Measurements from ENCODE around the gene GPC6. TPM values are rescaled to one million over a fixed set of nuclear protein-coding genes. Genes with fewer than 3 reads are reported as not detected.

Gene GPC6
- total RNA-seq, 2 donors from 2014 or later = not detected

DNA sequence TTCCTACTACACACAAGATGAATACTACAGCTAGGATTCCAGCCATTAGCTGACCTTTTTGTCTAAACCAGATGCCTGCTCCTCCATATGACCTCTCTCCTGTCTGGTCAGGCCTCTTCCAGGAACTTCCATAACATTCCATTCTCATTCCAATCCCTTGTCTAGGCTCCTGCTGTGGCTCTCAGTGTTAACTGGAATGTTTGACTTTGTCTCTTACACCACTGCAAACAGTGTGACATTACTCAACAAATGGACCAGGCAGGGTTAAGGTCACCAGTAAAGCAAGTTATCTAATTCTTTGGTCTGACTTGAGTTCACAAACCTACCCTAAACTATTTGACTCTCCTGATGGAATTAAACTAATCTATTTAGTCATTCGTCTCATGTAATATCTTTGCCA is 2.1 kb upstream of the GPC6 start:
- no peaks in the 10 kb centered on the region for H3K4me1 Mint-ChIP-seq
- no peak for ATAC-seq (replicated peaks)
- no peak overlapping the region for H3K4me3 Mint-ChIP-seq
- no peak overlapping the region for H3K27ac Mint-ChIP-seq
- H3K36me3 Mint-ChIP-seq (ENCODE audit: low read depth) = no peaks in the 10 kb centered on the region
- H3K27me3 Mint-ChIP-seq = peaks cover 34% of the 10 kb centered on the region
- H3K9me3 Mint-ChIP-seq = no peaks in the 10 kb centered on the region

DNA sequence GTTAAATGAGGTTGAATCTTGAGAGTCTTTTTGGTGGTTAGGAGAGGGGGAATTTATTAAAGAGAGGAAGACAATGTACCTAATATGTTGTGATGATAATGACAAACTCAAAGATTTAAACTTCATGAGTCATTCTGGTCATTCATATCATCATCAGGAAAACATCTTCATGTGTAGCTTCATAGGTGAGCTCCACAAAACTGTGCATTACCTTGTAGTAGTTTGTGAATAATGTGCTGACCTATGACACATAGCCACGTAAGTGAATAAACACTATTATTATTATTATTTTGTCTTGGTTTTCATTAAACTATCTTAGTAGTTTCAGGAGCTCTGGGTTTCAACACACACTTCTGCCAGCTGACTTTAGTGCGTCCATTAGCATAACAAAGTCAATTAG is 997 bp upstream of the GPC6 start:
- no peak overlapping the region for H3K27ac Mint-ChIP-seq
- H3K4me3 Mint-ChIP-seq = no peak overlapping the region
- no peak for ATAC-seq (replicated peaks)

DNA sequence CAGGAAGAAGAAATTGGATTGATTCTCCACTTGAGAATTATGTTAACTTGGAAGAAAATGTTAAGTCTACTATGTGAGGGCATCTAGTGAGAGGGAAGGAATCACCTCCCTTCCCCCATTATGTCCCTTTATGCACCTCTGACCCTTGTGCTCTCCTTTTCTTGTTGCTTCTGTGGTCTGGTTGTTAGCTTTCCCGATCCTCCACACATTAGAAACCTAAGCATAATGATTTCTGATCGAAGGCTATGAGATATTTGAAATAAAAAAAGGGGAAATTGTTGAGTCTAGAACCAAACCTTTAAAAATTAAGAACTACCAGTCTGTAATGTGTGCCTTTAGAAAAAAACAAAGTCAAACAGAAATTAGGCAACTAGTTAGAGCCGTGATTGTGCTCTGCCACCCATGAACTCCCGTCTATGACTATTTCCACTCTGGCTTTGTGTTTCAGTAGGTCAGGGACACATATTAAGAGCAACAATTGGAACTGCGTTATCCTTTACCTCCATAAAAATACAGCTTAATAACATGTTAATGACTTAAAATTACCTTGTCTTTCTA is 463 bp upstream of the GPC6 start:
- Mint-ChIP-seq H3K4me1 (no peaks in the 10 kb centered on the region), H3K9me3 (no peaks in the 10 kb centered on the region), H3K27ac (no peak overlapping the region), H3K36me3 (ENCODE audit: low read depth) (no peaks in the 10 kb centered on the region), H3K4me3 (no peak overlapping the region), H3K27me3 (peaks cover 39% of the 10 kb centered on the region)
- ATAC-seq (replicated peaks) = no peak

More for the DNA sequence above, 997 bp upstream of the GPC6 start:
- H3K4me1 Mint-ChIP-seq = no peaks in the 10 kb centered on the region
- H3K27me3 Mint-ChIP-seq = peaks cover 39% of the 10 kb centered on the region
- H3K36me3 Mint-ChIP-seq (ENCODE audit: low read depth) = no peaks in the 10 kb centered on the region
- H3K9me3 Mint-ChIP-seq = no peaks in the 10 kb centered on the region

DNA sequence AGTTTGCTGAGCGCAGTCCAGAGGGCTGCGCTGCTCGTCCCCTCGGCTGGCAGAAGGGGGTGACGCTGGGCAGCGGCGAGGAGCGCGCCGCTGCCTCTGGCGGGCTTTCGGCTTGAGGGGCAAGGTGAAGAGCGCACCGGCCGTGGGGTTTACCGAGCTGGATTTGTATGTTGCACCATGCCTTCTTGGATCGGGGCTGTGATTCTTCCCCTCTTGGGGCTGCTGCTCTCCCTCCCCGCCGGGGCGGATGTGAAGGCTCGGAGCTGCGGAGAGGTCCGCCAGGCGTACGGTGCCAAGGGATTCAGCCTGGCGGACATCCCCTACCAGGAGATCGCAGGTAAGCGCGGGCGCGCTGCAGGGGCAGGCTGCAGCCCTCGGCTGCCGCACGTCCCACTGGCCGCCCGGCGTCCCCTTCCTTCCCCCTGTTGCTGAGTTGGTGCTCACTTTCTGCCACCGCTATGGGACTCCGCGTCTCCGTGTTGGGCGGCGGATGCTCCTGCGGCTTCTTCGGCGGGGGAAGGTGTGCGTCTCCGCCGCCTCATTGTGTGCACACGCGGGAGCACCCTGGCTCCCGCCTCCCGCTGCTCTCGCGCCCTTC is 772 bp downstream of the GPC6 start:
- no peaks in the 10 kb centered on the region for H3K36me3 Mint-ChIP-seq (ENCODE audit: low read depth)
- no peak for ATAC-seq (replicated peaks)
- no peaks in the 10 kb centered on the region for H3K9me3 Mint-ChIP-seq
- H3K4me1 Mint-ChIP-seq = no peaks in the 10 kb centered on the region
- peaks cover 42% of the 10 kb centered on the region for H3K27me3 Mint-ChIP-seq
- no peak overlapping the region for H3K27ac Mint-ChIP-seq
- H3K4me3 Mint-ChIP-seq = no peak overlapping the region

DNA sequence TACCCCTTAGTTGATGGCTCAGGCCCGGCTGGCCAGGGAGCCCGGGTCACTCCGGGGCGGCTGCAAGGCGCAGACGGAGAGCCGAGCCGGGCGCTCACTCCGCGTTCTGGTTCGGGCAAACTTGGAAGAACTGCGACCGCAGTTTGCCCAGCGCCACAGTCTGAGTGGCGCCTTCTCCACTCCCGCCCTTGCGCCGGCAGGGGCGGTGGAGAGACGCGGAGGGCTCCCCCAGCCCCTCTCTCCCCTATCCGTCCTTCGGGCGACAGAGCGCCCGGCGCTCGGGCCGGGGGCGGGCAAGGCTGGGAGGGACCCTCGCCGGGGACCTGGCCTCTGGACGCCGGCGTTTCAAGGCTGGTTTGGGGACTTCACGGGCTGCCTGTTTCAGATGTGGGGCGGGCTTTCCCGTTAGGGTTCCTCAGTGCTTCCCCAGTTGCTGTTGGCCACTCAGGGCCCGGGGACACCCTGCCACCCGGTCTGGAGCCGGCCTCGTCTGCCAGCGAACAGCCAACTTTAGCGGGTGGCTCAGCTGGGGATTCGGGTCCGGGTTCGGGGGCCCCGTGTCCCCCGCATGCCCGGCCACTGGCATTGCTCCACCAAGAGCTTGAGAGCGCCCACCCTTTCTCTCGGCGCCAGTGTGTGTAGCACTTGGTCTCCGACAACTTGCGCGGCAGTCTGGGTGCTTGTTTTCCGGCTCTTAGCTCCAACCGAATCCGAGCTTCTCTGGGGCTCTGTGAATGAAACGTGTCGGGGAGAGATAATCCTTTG is 1.5 kb downstream of the GPC6 start:
- Mint-ChIP-seq H3K9me3 (no peaks in the 10 kb centered on the region), H3K27me3 (peaks cover 42% of the 10 kb centered on the region), H3K36me3 (ENCODE audit: low read depth) (no peaks in the 10 kb centered on the region), H3K4me1 (no peaks in the 10 kb centered on the region), H3K27ac (no peak overlapping the region), H3K4me3 (no peak overlapping the region)
- ATAC-seq (replicated peaks) = no peak

DNA sequence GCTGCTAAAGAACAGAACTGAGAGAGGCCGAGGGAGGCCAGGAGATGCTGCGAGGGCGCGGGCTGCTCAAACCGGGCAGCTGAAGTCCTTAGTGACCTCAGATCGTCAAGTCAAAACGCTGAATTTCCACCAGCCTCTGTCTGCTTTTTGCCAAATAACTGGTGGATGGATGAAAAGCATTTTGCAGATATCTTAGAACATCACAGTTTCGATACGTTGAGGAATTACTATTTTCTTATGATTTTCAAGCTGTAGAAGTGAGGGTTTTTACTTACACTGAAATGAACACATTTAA is 2.0 kb downstream of the GPC6 start:
- Mint-ChIP-seq H3K9me3 (no peaks in the 10 kb centered on the region), H3K4me3 (no peak overlapping the region), H3K27me3 (peaks cover 42% of the 10 kb centered on the region), H3K36me3 (ENCODE audit: low read depth) (no peaks in the 10 kb centered on the region), H3K4me1 (no peaks in the 10 kb centered on the region), H3K27ac (no peak overlapping the region)
- no peak for ATAC-seq (replicated peaks)

DNA sequence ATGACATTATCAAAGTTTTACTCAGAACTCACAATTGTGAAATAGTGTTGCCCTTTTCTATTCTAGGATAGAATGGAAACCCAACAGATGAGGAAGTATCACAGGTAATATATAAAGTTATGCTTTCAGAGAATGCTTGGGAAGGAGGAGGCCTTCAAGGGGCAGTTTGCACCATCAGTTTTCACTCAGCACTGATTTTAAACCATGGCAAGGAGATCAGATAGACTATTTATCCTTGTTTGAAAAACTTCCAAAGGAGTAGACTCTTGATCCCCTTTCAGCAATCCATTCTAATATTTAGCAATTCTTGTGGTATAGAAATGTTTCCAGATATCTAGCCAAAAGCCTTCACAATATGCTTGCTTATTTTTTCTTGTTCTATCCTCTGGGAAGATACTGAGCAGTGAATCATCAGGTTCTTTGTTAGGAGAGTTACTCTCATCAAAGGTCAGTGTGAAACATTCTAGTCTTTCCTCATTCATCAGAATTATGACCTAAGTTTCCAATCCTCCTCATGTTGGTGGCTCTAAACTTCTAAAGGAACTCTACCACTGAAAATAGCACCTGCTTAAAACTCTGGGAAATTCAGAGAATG is 3.8 kb downstream of the GPC6 start:
- H3K27ac Mint-ChIP-seq = no peak overlapping the region

DNA sequence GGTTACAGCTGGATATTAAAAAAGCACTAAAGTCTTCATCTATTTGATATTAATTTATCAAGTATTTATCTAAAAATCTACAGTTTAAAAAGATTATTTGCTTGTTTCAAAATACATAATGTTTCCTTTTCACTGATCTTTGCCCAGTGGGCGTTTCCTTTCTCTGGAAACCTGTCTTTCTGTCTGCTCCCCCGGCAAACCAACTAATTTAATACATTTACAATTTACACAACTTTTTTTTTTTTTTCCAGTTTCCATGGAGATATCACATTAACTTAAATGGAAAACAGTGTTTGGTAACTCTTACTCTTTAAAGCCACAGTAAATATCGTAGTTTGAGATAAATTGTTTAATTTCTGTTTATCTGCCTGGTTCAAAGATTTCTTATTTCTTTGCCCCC is 5.3 kb downstream of the GPC6 start:
- no peak for ATAC-seq (replicated peaks)
- Mint-ChIP-seq H3K4me3 (no peak overlapping the region), H3K27ac (no peak overlapping the region), H3K4me1 (no peaks in the 10 kb centered on the region), H3K36me3 (ENCODE audit: low read depth) (no peaks in the 10 kb centered on the region), H3K27me3 (peaks cover 20% of the 10 kb centered on the region), H3K9me3 (peaks cover 4% of the 10 kb centered on the region)

More for the DNA sequence above, 3.8 kb downstream of the GPC6 start:
- peaks cover 35% of the 10 kb centered on the region for H3K27me3 Mint-ChIP-seq
- H3K36me3 Mint-ChIP-seq (ENCODE audit: low read depth) = no peaks in the 10 kb centered on the region
- no peak overlapping the region for H3K4me3 Mint-ChIP-seq
- no peaks in the 10 kb centered on the region for H3K4me1 Mint-ChIP-seq
- H3K9me3 Mint-ChIP-seq = peaks cover 4% of the 10 kb centered on the region
- no peak for ATAC-seq (replicated peaks)

DNA sequence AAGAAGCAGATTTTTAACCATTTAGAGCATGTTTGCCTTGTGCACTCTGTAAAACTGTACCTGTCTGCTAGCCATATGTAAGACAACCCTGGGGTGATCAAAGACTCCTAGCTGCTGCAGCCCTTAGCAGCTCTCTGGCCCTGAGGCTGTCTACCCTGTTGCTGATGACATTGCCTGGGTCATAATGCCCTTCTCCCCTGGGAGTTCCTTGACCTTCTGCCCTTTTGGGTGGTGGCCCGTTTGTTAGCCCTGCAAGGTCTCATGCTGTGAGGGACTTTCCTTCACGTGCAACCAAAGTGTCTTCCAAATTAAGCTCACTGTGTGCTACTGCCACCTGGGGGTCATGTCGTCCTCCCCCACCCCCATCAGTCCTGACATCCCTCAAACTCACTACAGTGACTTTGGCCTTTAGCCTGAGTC is 7.4 kb downstream of the GPC6 start:
- H3K4me3 Mint-ChIP-seq = no peak overlapping the region
- H3K27me3 Mint-ChIP-seq = peaks cover 10% of the 10 kb centered on the region

DNA sequence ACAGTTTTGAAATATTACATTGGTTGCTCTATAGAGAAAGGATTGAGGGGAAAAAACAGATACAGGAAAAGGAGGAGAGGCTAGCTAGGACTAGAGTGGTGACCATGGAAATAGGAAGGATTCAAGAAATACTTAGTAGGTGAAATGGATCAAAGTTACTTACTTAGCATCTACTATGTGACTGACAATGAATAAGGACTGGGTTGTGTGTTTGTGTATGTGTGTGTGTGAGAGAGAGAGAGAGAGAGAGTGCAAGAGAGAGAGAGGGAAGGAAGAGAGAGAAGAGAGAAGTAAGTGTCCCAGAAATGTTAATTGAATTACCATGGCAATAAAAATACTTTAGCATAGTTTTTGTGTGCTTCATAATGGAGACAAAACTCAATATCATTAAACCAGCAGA is 7.9 kb downstream of the GPC6 start:
- H3K36me3 Mint-ChIP-seq (ENCODE audit: low read depth) = no peaks in the 10 kb centered on the region
- no peak overlapping the region for H3K27ac Mint-ChIP-seq
- peaks cover 7% of the 10 kb centered on the region for H3K27me3 Mint-ChIP-seq
- no peaks in the 10 kb centered on the region for H3K4me1 Mint-ChIP-seq
- H3K4me3 Mint-ChIP-seq = no peak overlapping the region
- ATAC-seq (replicated peaks) = no peak
- H3K9me3 Mint-ChIP-seq = peaks cover 10% of the 10 kb centered on the region

More for the DNA sequence above, 7.4 kb downstream of the GPC6 start:
- Mint-ChIP-seq H3K9me3 (peaks cover 9% of the 10 kb centered on the region), H3K27ac (no peak overlapping the region), H3K36me3 (ENCODE audit: low read depth) (no peaks in the 10 kb centered on the region), H3K4me1 (no peaks in the 10 kb centered on the region)
- no peak for ATAC-seq (replicated peaks)

DNA sequence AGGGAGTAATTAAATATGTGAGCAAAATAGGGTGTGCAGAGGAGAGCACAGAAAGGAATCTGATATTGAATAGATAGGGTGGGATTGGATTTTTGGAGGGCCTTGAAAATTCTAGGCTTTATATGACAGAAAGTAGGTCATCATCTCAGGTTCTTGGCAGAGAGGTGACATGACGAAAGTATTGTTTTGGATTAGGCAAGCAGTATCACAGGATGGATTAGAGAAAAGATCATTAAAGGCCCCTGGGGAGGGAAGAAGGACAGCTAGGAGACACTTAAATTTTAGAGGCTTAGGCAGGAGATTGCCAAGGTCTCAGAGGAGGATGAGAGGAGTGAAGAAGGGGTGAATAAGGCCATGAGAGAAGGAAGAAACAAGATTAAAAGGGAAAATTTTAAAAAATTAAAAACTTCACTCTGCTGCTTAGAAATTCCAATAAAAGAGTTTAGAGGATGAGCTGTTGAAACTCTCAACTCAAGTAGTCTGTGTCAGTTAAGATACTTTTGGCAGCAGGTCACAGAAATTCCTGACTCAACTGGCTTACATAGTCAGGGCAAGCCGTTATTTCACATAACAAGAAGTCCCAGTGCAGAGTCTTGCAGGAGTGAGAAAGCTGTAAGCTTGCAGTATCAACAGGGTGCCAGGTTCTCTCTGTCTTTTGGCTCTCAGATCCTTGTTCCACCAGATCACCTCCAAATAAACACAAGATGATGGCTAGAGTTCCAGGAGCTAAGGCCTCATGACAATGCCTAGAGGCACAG is 8.8 kb downstream of the GPC6 start:
- no peaks in the 10 kb centered on the region for H3K36me3 Mint-ChIP-seq (ENCODE audit: low read depth)
- H3K4me3 Mint-ChIP-seq = no peak overlapping the region
- peaks cover 10% of the 10 kb centered on the region for H3K9me3 Mint-ChIP-seq
- H3K27me3 Mint-ChIP-seq = peaks cover 3% of the 10 kb centered on the region
- no peak for ATAC-seq (replicated peaks)
- H3K4me1 Mint-ChIP-seq = no peaks in the 10 kb centered on the region
- H3K27ac Mint-ChIP-seq = no peak overlapping the region

DNA sequence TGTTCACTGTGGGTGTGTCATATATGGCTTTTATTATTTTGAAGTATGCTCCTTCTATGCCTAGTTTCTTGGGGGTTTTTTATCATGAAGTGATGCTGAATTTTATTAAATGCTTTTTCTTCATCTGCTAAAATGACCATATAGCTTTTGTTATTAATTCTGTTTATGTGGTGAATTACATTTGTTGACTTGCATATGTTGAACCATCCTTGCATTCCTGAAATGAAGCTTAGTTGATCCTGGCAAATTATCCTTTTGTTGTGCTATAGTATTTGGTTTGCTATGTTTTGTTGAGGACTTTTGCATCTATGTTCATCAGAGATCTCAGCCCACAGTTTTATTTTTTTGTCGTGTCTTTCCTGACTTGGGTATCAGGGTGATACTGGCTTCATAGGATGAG is 12.1 kb downstream of the GPC6 start:
- Mint-ChIP-seq H3K4me1 (no peaks in the 10 kb centered on the region), H3K36me3 (ENCODE audit: low read depth) (no peaks in the 10 kb centered on the region), H3K4me3 (no peak overlapping the region), H3K27me3 (peaks cover 7% of the 10 kb centered on the region), H3K27ac (no peak overlapping the region), H3K9me3 (peaks cover 16% of the 10 kb centered on the region)
- no peak for ATAC-seq (replicated peaks)

DNA sequence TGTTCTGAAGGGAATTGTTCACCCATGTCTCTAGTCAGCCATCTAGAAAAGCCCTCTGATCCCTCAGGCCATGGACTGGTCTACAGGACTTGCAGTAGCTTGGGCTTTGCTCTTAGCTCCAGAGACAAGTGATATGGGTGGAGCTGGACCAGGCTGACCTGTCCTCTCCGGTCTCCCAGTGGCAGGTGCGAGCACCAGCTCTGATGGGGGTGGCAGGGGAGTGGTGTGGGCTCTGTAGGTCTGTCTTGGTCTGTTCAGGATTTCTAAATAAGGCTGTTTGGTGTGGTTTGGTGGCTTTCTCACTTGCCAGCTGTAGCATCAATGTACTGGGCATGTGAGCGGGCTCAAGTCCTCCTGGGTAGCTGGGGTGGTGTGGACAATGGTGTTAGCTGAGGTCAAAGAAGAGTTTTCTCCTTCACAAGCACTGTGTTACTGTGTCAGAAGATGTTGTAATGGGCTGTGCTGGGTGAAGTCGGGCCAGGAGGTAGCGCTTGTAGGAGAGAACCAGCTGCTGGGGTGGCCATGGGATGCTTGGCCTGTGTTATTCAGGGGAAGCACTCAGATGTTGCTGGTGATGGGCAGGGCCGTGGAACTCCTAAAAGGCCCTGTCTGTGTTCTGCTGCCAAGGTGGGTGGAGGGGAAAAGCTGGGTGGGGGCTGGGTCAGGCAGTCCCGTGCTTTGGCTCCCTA is 16.9 kb downstream of the GPC6 start:
- no peak for ATAC-seq (replicated peaks)
- Mint-ChIP-seq H3K27me3 (peaks cover 11% of the 10 kb centered on the region), H3K9me3 (peaks cover 15% of the 10 kb centered on the region), H3K27ac (no peak overlapping the region), H3K4me1 (no peaks in the 10 kb centered on the region), H3K36me3 (ENCODE audit: low read depth) (no peaks in the 10 kb centered on the region), H3K4me3 (no peak overlapping the region)

All from activated T-helper 17 cell treated with anti-CD3 and anti-CD28 coated beads, Interleukin-2, amount 50 U/mL, for 72 hours (primary cell).